H1 (cell line): ENCODE data around the gene SLC17A5.

Experiments
- BCL11A ChIP-seq, 2 experiments: IDR thresholded peaks; one replicate each; pipeline ENCODE4 v1.6.1; 2011; ENCODE audit warnings: low read depth in 2 of 2, low read length in 2 of 2, mild to moderate bottlenecking in 2 of 2
- EGR1 ChIP-seq: IDR thresholded peaks from 2 replicates; pipeline ENCODE4 v1.6.1; 2011; ENCODE audit warnings: low read depth, low read length, borderline replicate concordance
- FOSL1 ChIP-seq: IDR thresholded peaks from 2 replicates; pipeline ENCODE4 v1.6.1; 2011; ENCODE audit warnings: mild to moderate bottlenecking, low read depth, low read length, moderate library complexity; ENCODE audit not compliant: insufficient read depth
- HDAC2 ChIP-seq, 2 experiments: fragments of 300-600 bp in 1 of 2; sonication (generic) in 1 of 2; IDR thresholded peaks; 2 replicates each; pipeline ENCODE4 v1.6.1; 2011 to 2012; ENCODE audit warnings: low read depth in 2 of 2, low read length in 2 of 2, mild to moderate bottlenecking in 2 of 2, moderate library complexity in 2 of 2, borderline replicate concordance in 1 of 2, inconsistent platforms in 1 of 2
- NANOG ChIP-seq: IDR thresholded peaks from 2 replicates; pipeline ENCODE4 v1.6.1; 2011; ENCODE audit warnings: low read length, low read depth, mild to moderate bottlenecking, inconsistent platforms; ENCODE audit not compliant: insufficient read depth, poor library complexity, severe bottlenecking
- POLR2A ChIP-seq, 2 experiments: IDR thresholded peaks; 1 replicate in 1 of 2; 2 replicates in 1 of 2; pipeline ENCODE4 v1.6.1; 2011; ENCODE audit warnings: low read depth in 2 of 2, low read length in 2 of 2, mild to moderate bottlenecking in 2 of 2; ENCODE audit errors: control extremely low read depth in 1 of 2
- TF ChIP-seq, protein P1 (sequence below), 3 experiments: IDR thresholded peaks; 1 replicate in 2 of 3; 2 replicates in 1 of 3; pipeline versions ENCODE4 v1.5.1 to v1.6.1; 2011; ENCODE audit warnings: low read length in 3 of 3, mild to moderate bottlenecking in 3 of 3, inconsistent platforms in 2 of 3, low read depth in 1 of 3, moderate library complexity in 1 of 3; ENCODE audit not compliant: insufficient read depth in 1 of 3; ENCODE audit errors: control extremely low read depth in 1 of 3
- TF ChIP-seq, protein P2 (sequence below): IDR thresholded peaks from 2 replicates; pipeline ENCODE4 v1.6.1; 2011; ENCODE audit warnings: low read length, improper control_type of control experiment

DNA sequence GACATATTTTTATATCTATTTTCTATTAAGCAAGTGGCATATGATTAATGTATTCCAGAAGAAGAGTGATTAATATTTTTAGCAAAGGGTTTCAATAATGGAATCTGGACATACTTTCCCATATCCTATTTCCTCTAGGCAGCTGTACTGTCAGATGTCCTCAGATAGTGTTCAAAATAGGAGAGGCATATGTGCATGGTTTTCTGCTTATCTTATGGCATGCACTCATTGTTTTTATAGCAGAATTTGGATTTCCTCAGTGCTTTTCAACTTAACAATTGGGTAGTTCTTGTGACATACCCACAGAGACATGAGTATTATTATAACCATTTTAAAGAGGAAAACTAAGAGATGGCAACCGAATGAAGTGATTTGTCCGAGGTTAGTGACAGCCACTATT, 12.6 kb upstream of the SLC17A5 start:
- TF ChIP-seq POLR2A (IDR thresholded peaks at IDR 0.05; ENCODE audit: control extremely low read depth in 1 of 2, low read depth in 2 of 2, low read length in 2 of 2) (no peak), EGR1 (no peak), FOSL1 (no peak), HDAC2 (IDR thresholded peaks at IDR 0.05; ENCODE audit: borderline replicate concordance in 1 of 2, low read depth in 2 of 2, low read length in 2 of 2) (no peak), NANOG (no peak), BCL11A (IDR thresholded peaks at IDR 0.05; ENCODE audit: low read depth in 2 of 2, low read length in 2 of 2) (no peak)
- TF ChIP-seq, protein P1, sequence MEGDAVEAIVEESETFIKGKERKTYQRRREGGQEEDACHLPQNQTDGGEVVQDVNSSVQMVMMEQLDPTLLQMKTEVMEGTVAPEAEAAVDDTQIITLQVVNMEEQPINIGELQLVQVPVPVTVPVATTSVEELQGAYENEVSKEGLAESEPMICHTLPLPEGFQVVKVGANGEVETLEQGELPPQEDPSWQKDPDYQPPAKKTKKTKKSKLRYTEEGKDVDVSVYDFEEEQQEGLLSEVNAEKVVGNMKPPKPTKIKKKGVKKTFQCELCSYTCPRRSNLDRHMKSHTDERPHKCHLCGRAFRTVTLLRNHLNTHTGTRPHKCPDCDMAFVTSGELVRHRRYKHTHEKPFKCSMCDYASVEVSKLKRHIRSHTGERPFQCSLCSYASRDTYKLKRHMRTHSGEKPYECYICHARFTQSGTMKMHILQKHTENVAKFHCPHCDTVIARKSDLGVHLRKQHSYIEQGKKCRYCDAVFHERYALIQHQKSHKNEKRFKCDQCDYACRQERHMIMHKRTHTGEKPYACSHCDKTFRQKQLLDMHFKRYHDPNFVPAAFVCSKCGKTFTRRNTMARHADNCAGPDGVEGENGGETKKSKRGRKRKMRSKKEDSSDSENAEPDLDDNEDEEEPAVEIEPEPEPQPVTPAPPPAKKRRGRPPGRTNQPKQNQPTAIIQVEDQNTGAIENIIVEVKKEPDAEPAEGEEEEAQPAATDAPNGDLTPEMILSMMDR (IDR thresholded peaks at IDR 0.05; ENCODE audit: control extremely low read depth in 1 of 3, insufficient read depth in 1 of 3, low read depth in 1 of 3, low read length in 3 of 3), result no peak
- TF ChIP-seq, protein P2, sequence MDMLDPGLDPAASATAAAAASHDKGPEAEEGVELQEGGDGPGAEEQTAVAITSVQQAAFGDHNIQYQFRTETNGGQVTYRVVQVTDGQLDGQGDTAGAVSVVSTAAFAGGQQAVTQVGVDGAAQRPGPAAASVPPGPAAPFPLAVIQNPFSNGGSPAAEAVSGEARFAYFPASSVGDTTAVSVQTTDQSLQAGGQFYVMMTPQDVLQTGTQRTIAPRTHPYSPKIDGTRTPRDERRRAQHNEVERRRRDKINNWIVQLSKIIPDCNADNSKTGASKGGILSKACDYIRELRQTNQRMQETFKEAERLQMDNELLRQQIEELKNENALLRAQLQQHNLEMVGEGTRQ, result no peak
